GM18507 (cell line): ENCODE data around the gene RYK.

ENCODE experiments used
- DNase-seq: peaks from one replicate; pipeline ENCODE4 v3.0.0; 2011; ENCODE audit warnings: low read depth; ENCODE audit not compliant: insufficient read length; ENCODE audit errors: extremely low spot score
- FAIRE-seq: peaks from 2 replicates; lab custom pipeline; 2011; peaks lifted over from hg19 to GRCh38; lab: Jason Lieb, UNC

The RYK gene

DNA sequence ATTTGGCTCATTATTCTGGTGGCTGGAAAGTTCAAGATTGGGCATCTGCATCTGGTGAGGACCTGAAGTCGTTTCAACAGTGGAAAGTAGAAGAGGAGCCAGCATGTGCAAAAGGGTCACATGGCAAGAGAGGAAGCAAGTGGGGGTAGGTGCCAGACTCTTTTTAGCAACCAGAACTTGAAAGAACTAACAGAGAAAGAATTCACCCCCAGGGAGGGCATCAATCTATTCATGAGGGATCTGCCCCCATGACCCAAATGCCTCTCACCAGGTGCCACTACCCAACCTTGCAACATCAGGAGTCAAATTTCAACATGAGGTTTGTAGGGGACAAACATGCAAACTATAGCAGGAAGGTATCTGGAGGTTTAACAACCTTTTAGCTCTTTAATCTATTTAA, 10.3 kb upstream of the RYK start:
- DNase-seq, result no peak

DNA sequence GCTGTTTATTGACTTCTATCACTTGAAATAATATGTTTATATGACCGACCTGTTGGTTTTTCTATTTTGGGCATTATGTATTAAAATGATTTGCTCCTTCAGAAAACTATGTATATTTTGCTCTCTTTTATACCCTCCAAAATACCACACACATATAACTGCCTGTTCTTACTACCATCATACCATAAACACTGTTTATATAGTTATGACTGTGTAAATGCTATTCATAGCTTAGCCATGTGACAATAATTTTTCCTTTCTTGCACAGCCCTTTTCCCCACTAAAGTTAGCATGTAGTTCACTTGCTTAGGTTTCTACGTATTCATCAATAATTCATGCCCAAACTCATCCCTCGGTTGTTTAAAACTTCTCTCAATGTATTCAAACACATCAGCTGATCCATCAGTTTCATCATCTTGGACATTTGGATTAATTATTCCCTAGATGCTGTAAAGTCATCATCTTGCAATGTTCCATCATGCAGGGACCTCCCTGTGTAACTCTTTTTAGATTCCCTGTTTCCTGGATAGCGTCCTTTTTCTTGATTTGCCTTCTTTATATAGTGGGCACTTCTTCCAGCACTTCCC, 8.2 kb upstream of the RYK start:
- DNase-seq, result no peak
- FAIRE-seq, result no peak

More for the DNA sequence above, 10.3 kb upstream of the RYK start:
- no peak for FAIRE-seq

DNA sequence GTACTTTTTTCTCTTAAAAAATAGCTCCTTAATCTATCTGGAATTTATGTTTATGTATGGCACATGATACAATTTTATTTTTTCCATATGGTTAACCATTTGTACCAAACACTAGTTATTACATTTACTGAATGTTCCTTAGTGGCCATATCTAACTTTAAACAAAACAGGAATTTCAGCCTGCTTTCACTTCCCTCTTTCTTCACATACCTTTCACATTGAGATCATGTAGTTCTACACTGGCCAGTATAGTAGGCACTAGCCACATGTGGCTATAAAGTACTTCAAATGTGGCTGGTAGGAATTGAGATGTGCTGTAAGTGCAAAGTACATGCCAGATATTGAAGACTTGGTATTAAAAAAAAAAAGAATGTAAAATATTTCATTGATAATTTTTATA, 4.7 kb upstream of the RYK start:
- FAIRE-seq, result peak; percentile 62
- no peak for DNase-seq

DNA sequence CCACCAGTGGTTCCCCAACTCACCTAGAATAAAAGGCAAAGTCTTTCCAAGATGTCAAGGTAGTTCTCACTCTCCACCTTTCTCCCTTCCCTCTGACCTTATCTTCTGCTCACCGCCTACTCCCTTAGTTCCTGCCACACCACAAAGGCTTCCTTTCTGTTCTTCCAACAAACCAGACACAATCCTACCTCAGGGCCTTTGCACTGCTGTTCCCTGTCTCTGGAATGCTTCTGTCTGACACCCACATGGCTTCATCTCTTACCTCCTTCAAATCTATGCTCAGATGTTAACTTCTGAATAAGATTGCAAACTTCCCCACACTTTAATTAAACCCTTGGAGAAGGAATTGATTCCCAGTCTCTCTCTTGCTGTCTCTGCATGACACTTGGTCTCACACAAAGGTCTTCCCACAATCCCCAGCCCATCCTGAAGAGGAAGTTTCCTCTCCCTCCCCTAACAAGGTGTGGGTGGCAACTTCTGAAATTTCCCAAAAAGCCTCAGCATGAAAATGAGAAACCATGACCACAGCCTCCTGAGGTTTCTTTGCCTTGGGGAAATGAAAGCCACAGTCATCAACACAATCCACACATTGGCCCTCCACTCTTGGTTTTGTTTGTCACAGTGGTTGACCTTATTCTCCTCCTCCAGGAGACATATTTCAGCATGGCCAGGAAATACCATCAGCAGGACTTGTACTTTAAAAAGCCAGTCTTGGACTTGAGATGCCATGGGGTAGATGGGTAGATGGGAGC, 3.0 kb upstream of the RYK start:
- FAIRE-seq, result peak; percentile 53
- no peak for DNase-seq

DNA sequence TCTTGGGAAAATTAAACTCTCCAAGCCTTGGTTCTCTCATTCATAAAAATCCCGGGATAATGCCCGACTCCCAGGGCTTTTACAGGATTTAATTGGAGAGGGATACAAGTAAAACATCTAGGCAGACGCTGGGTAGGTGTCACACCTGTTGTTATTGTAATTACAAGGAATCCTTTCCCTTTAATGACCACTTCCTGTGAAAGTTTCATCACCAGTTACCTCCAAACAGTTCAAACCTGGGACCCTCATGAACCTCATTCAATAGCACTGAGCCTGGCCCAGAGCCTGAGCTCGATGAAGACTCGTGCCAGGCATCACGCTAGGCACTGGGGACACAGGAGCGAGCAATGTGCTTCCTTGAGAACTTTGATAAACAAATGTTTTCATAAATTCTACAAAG, 2.1 kb upstream of the RYK start:
- FAIRE-seq (no peak), DNase-seq (no peak)

DNA sequence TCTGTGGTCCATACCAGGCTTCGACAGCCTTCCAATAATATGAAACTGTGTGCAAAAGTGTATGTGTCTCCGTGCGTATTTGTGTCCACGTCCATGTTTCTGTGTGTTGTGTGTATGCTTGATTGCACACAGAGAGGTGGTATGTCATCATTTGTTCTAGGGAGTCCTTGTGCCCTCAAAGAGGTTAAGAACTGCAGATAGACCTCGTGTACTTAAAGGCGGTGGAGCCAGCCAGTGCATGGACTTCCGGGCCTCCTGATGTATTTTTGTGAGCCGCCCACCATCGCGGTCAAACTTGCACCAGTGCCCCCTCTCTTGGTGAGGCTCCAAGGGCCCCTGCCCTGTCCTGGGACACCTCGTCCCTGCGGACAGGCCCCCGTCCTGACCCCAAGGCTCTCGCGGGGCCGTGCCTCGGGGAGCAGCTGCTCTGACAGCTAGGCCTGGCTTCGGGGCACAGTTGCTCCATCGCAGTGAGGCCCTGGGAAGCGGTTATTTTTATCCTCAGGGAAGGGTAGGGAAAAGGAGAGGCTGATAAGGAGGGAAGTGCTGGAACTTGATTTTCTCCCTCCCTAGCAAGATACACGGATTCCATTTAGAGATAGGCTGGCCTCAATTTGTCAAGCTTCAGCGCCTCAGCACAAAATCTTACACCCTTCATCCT, 1.2 kb upstream of the RYK start:
- DNase-seq, result no peak
- no peak for FAIRE-seq

DNA sequence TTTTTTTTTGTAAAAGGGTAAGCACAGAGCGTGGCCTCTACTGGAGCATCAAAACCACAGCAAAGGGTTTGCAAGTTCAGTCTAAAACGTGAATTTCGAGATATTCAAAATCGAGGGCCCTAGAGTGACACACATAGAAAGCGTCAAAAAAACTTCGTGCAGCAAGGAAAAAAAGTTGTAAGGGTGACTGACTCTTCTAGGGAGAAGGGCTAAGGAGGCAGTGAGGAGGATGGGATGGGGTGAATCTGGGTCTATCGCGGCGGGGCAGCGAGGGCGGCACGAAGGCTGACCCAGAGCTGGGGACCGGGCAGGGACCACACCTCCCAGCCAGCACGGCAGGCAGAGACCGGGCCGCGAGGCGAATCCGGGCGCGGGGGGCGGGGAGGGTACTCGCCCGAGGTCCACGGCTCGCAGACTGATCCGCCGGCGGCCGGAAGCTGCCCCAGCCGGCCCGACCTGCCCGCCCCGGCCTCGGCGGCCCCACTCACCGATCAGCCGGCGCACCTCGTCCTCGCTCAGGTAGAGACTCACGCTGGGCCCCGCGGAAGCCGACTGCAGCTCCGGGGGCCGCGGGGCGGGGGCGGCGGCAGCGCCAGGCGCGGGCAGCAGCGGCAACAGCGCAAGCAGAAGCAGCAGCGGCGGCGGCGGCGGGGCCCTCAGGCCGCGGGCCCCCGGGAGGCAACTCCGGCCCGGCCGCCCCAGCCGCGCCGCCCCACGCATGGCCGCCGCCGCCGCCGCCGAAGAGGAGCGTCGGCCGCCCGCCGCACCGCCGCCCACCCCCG, 533 bp downstream of the RYK start:
- DNase-seq, result peak; percentile 23

DNA sequence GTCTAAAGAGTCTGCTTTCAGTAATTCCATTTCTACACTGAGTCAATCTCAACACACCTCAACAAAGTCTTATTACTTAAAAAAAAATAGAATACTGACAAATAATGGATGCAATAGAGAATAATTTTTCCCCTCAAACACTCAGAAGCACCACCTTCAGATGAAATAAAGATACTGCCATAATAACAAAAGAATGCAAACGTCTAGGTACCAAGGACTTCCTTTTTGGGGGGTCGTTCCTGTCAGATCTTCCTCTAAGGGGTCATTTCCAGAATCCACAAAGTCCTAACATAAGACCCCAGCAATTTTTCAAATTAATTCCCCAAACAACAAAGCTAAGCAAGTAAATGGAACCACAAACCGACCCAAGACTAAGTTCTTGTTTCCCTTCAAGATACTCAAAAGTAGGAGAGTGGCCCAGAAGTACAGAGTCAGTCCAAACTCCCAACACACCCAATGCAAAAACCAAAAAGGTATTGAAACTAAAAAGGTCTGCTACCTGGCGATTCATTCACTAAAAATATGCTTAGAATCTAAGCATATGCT, 1.3 kb downstream of the RYK start:
- FAIRE-seq (no peak), DNase-seq (no peak)

More for the DNA sequence above, 533 bp downstream of the RYK start:
- peak; percentile 42 for FAIRE-seq

DNA sequence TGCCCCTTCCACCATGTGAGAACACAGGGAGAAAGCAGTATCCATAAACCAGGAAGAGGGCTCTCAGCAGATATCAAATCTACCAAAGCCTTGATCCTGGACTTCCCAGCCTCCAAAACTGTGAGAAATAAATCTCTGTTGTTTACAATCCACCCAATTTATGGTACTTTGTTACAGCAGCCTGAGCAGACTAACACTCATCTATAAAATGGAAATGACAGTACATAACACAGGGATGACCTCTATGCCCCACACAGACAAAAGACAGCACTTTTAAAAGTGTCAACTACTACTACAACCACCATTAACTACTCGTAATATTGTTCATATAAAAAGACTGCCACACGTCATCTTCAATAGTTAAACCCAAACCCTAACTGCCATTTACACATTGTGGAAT, 5.7 kb downstream of the RYK start:
- FAIRE-seq (no peak), DNase-seq (no peak)

DNA sequence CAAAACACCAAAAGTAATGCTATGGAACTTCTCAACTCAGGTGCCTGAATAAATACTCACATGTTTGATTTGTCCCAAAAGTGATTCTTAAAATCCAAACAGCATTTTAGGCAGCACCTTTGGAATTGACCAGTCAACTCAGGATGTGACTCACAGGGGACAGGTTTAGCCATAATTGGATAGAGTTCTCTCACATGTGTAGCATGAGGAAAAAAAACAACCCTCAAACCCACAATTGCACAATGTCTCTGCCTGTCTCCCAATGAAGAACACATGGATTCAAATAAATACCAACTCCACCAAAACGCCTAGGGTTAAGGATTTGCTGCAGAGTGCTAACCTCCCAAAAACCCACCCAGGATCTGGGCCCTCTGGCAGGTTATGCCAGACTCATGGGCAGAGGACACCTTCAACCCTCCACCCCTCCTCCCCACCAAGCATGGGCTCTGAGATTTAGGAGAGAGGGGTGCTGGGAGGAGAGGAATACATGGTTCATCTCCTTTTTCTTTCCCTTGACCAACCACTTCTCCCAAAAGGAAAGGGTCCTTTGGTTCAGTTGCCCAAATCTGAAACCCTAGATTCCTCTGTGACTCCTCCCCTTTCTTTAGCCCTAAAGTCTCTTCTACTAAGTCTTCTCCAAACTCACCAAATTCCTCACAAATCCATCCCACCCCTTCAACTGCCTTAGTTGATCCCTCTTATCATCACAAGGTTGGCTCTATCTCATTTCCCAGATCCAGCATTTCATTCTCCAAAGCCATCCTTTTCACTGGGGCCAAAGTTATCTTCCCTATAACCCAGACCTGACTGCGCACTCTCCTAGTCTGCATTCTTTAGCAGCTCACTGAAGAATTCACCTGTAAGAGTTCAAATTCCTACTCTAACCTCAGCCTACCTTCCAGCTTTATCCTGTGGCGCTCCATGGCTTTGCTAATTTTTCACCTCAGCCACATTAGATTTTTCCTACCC, 7.7 kb downstream of the RYK start:
- DNase-seq (no peak), FAIRE-seq (no peak)

DNA sequence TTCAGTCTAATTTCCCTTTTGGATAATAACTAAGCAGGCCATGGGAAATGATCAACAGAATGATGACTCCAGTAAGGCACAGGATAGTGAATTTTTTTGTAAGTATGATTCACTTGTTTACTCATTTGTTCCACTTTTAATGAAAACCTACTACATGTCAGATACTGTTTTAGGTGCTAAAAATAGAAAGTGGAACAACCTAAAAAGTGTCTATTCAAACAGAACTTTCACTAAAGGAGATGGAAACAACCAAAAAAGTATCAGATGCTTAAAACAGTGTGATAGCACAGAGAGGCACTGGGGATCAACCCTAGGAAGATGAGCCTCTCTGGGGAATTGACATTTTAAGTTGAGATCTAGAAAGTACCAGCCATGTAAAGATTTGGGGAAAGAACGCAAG, 11.1 kb downstream of the RYK start:
- peak; percentile 76 for FAIRE-seq
- no peak for DNase-seq

DNA sequence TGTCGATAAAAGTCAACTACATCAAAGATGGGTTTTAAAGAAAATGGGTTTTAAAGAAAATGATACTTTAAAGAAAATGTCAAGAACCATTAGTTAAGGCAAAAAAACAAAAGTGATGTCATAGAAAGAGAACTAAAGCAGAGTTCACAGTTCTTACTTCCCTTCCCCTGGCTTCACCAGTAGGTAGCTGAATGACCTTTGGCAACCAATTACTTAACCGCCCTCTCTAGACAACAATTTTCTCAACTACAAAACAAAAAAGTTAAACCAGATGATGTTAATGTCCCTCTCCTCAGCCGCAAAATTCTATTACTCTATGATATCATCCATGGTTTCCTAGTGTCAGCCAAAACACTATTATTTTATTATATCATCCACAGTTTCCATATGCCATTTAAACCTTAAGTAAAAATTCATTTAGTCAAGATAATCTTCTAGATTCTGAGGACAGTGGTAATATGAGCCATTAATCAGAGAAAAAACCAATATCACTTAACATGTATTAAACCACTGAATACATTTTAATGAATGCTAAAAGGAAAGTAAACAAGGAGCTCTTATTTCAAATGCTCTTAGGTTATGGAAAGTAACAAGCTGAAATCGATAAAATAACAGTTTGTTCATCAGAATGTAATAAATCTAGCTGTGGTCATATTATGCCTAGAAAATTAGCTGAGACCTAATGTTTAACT, 13.1 kb downstream of the RYK start:
- FAIRE-seq, result peak; percentile 67
- DNase-seq, result no peak

DNA sequence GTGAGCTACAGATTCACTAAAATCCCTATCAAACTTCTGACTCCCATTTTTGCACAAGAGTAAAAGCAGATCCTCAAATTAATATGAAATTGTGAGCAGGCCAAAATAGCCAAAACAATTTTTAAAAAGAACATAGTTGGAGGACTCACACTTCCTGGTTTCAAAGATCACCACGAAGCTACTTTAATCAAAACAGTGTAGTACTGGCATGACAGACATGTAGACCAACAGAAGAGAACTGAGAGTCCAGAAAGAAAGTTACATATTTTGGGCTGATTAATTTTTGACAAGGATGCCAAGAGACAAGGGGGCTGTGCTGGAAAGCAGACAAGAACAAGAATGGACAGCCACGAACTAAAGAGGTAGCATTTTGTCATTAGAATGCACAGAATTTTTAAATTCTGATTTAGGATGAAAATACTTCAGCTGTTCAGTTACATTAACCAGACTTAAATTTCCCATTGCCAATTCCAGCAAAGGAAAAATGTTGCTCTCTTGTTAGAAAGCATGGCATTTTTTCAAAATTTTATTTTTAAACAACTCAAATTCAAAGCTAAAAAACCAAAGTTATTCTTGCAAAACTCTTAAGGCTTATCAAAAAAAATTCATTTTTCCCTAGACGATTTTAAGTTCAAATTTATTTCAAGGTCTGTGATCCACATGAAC, 14.0 kb downstream of the RYK start:
- FAIRE-seq, result peak; percentile 90

DNA sequence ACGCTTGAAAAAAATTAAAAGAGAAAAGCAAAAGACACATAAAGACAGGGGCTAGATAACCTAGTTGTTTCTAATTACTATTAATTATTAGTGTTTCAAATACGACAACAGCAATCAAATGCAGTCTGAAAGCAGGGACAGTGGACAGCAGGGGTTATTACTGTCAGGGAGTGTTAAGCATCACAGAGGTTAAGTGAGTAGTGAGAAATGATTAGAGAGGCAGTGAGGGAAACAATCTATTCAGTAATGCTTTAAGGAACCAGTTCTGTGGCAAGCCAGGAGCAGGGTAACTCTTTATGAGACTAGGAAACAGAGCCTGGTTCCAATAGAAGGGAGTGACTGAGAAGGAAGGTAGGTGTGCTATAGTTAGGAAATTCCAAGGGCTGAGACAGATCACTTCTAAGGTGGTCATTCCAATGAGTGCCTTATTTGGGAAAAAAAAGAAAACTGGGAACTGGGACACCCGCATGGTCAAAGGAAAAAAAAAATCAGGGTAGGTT, 15.0 kb downstream of the RYK start:
- DNase-seq (no peak), FAIRE-seq (peak; percentile 29)

More for the DNA sequence above, 14.0 kb downstream of the RYK start:
- no peak for DNase-seq

DNA sequence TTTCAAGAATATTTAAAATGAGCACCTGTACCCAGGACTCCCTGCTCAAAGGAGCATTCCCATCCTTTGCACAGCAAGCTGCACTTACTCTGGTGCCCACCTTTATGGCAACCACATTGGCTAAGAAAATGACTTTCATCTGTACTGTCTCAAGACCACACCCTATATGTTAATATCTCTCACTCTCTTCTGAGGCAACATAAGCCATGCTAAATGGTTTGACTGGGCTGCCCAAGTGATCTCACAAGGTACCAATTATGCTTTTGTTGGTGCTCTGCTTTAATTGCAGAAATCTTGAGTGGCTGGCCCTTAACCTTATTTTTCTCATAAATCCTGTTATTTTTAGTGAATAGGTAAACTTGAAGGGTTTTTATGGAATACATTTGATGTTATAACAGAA, 17.7 kb downstream of the RYK start:
- DNase-seq, result no peak
- FAIRE-seq, result no peak

DNA sequence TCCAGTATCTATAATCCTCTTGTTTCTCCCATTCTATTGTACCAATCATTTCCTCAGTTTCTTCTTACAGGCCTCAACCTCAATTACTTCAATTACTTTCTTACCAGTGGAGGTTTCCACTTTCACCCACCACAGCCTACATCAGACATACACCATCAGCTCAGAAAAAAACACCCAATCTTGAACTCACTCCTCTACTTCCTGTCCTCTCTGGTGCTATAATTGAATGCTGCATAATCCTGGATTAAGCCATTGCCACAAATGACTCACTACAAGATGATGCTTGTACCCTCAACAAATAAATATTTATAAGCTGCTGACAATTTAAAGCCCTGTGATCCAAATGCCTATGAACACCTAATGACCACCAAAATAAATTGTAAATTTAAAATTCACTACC, 18.5 kb downstream of the RYK start:
- no peak for DNase-seq

DNA sequence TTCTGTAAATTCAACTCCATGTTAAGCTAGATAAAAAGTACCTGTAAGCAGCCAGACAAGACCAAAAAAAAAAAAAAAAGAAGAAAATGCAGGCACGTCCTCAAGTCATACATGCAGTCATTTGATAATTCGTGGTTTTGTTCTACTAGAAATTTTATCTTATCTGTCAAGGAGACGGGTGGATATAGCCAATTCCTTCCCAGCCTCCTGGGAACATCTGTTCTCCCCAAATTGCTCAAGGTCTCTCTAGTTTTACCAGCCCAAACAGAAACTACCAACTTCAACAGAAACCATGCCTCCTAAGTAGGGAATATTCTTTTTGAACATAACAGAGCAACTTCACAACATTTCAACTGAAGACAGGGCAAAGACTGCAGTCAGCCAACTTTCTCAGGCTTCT, 19.5 kb downstream of the RYK start:
- FAIRE-seq (no peak), DNase-seq (no peak)

More for the DNA sequence above, 18.5 kb downstream of the RYK start:
- no peak for FAIRE-seq

DNA sequence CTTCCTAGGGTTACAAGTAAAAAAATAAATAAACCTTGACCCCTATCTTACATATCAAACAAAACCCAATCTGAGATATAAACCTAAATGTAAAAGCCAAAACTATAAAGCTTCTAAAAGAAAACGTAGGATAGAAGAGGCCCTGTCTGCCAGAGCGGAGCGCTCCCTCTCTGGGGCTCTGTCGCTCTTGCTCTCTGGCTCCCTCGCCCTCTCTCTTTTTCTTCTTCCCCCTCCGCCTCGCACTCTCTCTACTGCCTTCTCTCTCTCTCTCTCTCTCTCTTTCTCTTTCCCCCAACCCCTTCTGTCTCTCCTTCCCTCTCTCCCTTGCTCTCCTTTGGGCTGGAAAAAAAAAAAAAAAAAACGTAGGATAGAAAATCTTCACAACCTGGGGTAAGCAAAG, 21.6 kb downstream of the RYK start:
- DNase-seq (no peak), FAIRE-seq (no peak)
